HL-60/S4 treated with phorbol 12-myristate 13-acetate at 8.2 ng/mL for 4 days and 3 days (cell line): ENCODE data around the gene PPP2R2C.

Experiments
- in situ Hi-C: fragments of 300-500 bp; cut with MboI; formaldehyde crosslinking; loops from 2 replicates; pipeline ENCODE4 v1.15.0; 2022; ENCODE audit warnings: low sequenced_read_pairs

Gene PPP2R2C

GRCh38 chr4:6426571-6427438, 45.6 kb downstream of the PPP2R2C start:
- in situ Hi-C loops, result no loop called here

GRCh38 chr4:6425911-6426310, 46.5 kb downstream of the PPP2R2C start:
- in situ Hi-C loops, result no loop called here

- in situ Hi-C loops, result no loop called here
Observed at GRCh38 chr4:6425336-6425735, 47.1 kb downstream of the PPP2R2C start.

DNA sequence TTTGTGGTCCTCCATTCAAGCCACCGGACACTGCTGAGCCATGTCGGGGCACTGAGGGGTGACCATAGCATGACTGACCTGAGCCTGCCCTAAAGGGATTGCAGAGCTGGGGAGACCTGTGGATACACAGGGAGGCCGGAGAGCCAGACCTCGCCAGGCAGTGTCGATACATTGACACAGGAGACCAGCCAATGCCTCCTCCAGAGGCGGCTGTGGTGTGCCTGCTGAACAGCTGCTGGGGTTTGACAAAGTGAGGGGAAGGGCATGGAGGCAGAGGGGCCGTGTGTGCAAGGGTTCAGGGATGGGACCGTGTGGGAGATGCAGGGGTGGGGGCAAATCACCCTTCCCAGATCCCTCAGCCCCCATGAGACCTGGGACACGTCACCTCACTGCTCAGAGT, 48.0 kb downstream of the PPP2R2C start:
- in situ Hi-C loops, result no loop called here

- in situ Hi-C loops, result no loop called here
Observed at GRCh38 chr4:6423575-6423974, 48.8 kb downstream of the PPP2R2C start.

DNA sequence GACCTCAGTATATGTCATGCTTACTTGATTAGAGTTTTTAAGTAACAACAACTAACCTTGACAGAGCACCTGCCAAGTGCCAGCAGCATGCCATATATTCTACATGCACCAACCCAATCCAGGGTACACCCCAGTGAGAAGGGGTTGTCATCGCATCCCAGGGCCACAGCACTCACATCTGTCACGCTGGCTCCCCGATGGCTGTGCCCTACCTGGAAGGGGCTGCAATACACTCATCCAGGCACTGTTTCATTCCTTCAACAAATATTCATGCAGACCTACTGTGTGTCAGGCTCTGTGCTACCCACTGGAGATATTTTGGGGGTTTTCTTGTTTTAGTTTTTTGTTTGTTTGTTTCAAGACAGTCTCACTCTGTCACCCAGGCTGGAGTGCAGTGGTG, 49.5 kb downstream of the PPP2R2C start:
- in situ Hi-C loops, result no loop called here

DNA sequence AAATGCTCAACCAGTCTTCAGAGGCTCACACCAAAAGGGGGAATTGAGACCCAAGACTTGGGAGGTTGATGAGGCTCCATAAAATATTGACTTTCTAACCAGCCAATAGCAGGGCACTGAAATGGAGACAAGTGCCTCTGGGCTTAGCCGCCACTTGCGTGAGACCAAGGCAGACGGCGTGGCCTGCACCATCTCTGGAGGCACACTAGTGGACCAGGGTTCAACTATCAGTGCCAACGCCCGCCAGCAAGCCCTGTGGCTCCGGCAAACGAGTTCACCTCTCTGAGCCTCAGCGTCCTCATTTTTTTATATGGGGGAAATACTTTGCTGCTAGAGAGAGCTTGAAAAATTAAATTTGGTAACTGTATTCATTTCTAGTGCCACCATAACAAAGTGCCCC, 50.3 kb downstream of the PPP2R2C start:
- in situ Hi-C loops, result no loop called here

DNA sequence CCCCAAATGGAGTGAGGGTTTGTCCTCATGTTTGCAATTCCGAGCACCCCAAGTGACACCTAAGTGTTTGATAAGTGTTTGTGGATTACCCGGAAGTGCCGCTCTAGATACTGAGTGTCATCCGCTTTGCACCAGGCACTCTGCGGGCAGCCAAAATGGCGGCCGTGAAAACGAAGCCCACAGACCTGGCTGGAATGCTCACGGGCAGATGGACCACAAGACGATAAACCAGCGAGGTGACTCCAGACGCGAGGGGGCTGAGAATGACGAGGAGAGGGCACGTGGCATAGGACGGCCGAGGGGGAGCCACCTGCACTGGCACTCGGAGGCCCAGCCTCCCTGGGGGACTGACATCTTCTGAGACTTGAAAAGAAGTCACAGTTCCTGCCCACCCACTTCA, 51.0 kb downstream of the PPP2R2C start:
- in situ Hi-C loops, result no loop called here

- in situ Hi-C loops, result no loop called here
Observed at GRCh38 chr4:6420972-6421371, 51.4 kb downstream of the PPP2R2C start.

DNA sequence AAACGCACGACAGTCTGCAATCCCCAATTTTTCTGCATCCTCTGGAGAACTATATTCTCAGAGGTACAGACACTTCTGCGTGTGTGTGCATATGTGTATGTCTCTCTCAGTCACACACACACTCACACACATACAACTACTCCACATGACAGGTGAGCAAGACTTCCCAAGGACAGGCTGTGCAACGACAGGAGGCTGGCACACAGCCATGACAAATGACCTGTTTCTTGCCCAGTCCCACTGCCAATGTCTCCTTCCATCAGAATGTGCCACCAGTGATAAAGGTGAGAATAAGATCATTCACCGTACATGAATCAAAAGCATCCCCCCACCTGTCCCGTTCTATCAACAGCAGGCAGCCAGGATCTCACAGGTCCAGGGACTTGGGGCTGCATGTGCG, 52.4 kb downstream of the PPP2R2C start:
- in situ Hi-C loops, result no loop called here

DNA sequence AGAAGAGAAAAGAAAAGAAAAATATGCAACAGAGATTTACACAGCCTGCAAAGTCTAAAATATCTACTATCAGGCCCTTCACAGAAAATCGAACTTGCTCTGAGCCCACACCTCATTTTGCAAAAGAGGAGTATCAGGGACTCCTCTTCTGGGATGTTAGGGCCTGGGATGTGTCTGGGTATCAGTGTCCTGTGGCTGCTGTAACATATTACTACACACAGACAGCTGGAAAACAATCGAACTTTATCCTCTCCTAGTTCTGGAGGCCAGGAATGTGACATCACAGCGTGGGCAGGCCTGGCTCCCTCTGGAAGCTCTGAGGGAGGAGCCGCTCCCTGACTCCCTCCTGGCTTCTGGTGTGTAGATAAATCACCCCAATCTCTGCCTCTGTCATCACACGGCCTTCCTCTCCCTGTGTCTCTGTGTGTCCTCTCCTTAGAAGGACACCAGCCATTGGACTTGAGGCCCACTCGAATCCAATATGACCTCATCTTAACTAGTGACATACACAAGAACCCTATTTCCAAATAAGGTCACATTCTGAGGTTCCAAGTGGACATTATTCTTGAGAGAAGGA, 52.9 kb downstream of the PPP2R2C start:
- in situ Hi-C loops, result no loop called here

GRCh38 chr4:6418193-6418755, 54.1 kb downstream of the PPP2R2C start:
- in situ Hi-C loops, result no loop called here

DNA sequence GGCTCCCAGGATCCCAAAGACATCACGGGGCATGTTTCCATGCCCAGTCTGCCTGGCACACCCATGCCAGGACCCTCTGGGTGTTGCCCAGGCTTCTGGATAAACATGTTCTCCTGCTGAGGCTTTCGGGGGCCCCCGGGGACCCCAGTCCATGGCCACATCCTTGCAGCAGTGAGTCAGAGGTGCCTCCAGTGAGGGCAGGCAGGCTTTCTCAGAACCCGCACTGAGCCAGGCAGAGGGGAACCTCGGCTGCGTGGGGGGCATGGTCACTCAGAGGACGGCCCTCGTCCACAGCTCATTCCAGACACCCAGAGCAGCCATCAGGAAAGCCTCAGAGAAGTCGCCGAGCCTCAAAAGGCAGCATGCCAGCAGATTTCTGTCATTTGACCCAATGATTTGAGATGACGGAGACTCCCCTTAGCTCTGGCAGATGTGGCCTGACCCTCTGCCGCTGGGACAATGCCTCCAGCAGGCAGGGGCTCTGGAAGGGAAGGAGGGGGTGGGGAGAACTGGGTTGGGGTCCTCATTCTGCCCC, 54.8 kb downstream of the PPP2R2C start:
- in situ Hi-C loops, result no loop called here

GRCh38 chr4:6416518-6417286, 55.7 kb downstream of the PPP2R2C start:
- in situ Hi-C loops, result no loop called here

DNA sequence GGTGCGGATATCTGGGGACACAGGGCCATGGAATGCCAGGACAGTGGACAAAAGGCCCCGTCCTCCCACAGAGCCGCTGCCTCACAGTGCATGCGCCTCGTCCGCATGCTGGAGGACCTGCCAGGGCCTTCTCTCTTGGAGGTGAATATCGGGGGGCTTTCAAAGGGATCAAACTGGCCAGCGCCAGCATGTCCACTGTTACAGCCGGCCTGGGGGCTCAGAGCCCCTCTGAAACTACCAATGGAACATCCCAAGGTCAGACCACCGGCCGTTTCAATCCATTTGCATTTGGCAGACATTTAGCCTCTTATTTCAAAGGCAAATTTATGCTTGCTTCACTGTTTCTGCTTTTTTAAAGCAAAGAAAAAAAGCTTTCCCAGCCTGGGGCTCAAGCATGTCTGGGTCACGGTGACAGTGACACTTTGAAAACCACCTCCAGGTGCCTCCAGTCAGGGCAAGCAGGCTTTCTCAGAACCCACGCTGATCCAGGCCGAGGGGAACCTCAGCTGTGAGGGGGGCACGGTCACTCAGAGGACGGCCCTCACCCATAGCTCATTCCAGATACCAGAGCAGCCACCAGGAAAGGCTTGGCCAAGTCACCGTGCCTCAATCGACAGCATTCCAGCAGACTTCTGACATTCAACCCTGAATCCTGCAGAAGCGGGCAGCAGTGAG, 57.2 kb downstream of the PPP2R2C start:
- in situ Hi-C loops, result no loop called here

GRCh38 chr4:6414578-6414977, 57.8 kb downstream of the PPP2R2C start:
- in situ Hi-C loops, result no loop called here

- in situ Hi-C loops, result no loop called here
Observed at GRCh38 chr4:6410664-6411063, 61.8 kb downstream of the PPP2R2C start.

GRCh38 chr4:6410068-6410467, 62.3 kb downstream of the PPP2R2C start:
- in situ Hi-C loops, result no loop called here

DNA sequence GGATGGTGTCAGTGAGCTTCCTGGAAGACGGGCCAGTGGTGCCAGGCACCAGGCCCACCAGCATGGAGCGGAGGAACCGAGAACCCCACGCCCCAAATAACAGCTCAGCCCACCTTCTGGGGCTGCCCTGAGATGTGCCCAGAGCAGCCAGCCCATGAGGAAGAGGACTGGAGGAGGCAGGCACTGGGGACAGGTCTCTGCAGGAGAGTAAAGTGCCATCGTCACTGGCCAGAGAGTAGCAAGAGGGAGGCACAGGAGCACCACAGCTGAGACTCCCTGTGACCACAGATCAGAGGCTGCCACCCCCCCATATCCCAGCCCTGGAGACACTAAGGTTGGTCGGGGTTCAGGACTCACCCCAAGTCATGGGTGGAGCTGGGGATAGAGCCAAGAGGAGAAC, 63.0 kb downstream of the PPP2R2C start:
- in situ Hi-C loops, result no loop called here

GRCh38 chr4:6408263-6408662, 64.2 kb downstream of the PPP2R2C start:
- in situ Hi-C loops, result no loop called here

DNA sequence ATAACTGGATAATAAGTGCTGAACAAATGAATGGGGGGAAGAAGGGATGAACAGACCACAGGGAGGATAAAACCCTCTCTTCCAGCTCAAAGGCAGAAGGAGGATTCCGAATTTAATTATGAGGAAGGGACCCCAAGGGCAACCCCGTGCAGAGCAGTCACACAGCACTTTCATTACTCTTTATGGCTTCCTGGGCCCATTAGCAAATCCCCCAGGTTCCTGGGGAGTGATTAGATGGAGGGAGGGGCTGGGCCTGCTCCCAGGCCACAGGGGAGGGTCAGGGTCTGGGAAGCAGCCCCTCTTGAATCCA, 67.1 kb downstream of the PPP2R2C start:
- in situ Hi-C loops, result no loop called here
